Measurements from ENCODE around the gene WWOX.

Gene WWOX

GRCh38 chr16:78147911-78148401 lies 48.5 kb downstream of the WWOX start:
- DNase-seq, result no peak

GRCh38 chr16:78150233-78150632 lies 50.8 kb downstream of the WWOX start:
- no peak for DNase-seq

- DNase-seq, result no peak
Measured at GRCh38 chr16:78154729-78155461, 55.4 kb downstream of the WWOX start.

GRCh38 chr16:78155791-78156345 lies 56.4 kb downstream of the WWOX start:
- DNase-seq, result no peak

- no peak for DNase-seq
Measured at GRCh38 chr16:78161023-78161729, 61.7 kb downstream of the WWOX start.

GRCh38 chr16:78163772-78164670 lies 64.6 kb downstream of the WWOX start:
- no peak for DNase-seq

- no peak for DNase-seq
Measured at GRCh38 chr16:78170494-78170933, 71.1 kb downstream of the WWOX start.

- no peak for DNase-seq
Measured at GRCh38 chr16:78175287-78175686, 75.8 kb downstream of the WWOX start.

- DNase-seq, result no peak
Measured at GRCh38 chr16:78176435-78176834, 77.0 kb downstream of the WWOX start.

GRCh38 chr16:78177218-78177617 lies 77.8 kb downstream of the WWOX start:
- DNase-seq, result no peak

GRCh38 chr16:78177987-78178386 lies 78.5 kb downstream of the WWOX start:
- no peak for DNase-seq

GRCh38 chr16:78179666-78180065 lies 80.2 kb downstream of the WWOX start:
- DNase-seq, result no peak

- no peak for DNase-seq
Measured at GRCh38 chr16:78180349-78180748, 80.9 kb downstream of the WWOX start.

- DNase-seq, result no peak
Measured at GRCh38 chr16:78183437-78184237, 84.2 kb downstream of the WWOX start.

- DNase-seq, result no peak
Measured at GRCh38 chr16:78184238-78185183, 85.1 kb downstream of the WWOX start.

GRCh38 chr16:78189121-78189520 lies 89.7 kb downstream of the WWOX start:
- DNase-seq, result no peak

- no peak for DNase-seq
Measured at GRCh38 chr16:78192734-78193488, 93.5 kb downstream of the WWOX start.

- DNase-seq, result no peak
Measured at GRCh38 chr16:78194948-78195347, 95.5 kb downstream of the WWOX start.

GRCh38 chr16:78195797-78196196 lies 96.3 kb downstream of the WWOX start:
- DNase-seq, result no peak

GRCh38 chr16:78196502-78196901 lies 97.0 kb downstream of the WWOX start:
- no peak for DNase-seq
